ENCODE data around the gene DEPDC4.

GRCh38 chr12:100267603-100268281 lies 863 bp upstream of the DEPDC4 start:
- TF ChIP-seq CTCF (conservative IDR thresholded peaks at IDR 0.05; ENCODE audit: low read length) (no peak), EZH2phosphoT487 (IDR thresholded peaks at IDR 0.05; ENCODE audit: borderline replicate concordance, low read depth, low read length) (no peak)
